H9 (cell line): Measurements from ENCODE around the gene GALNT10. TPM values are rescaled to one million over a fixed set of nuclear protein-coding genes. Genes with fewer than 3 reads are reported as not detected.

Source experiments
- DNase-seq: peaks from one replicate; pipeline ENCODE4 v3.0.0-alpha.2; 2017
- H2AFZ ChIP-seq: one replicate; pipeline ENCODE4 v1.6.1; 2013; ENCODE audit warnings: mild to moderate bottlenecking, low read length, control low read depth, moderate library complexity
- H2AK5ac ChIP-seq: 2 replicates; pipeline ENCODE4 v1.6.1; 2013; ENCODE audit warnings: low read length, control low read depth, mixed read lengths; ENCODE audit not compliant: insufficient read length
- H2BK120ac ChIP-seq: one replicate; pipeline ENCODE4 v1.6.1; 2013; ENCODE audit warnings: low read depth, mild to moderate bottlenecking, low read length, control low read depth, inconsistent platforms; ENCODE audit not compliant: poor library complexity, severe bottlenecking
- H2BK12ac ChIP-seq: 2 replicates; pipeline ENCODE4 v1.6.1; 2013; ENCODE audit warnings: low read length, control low read depth, mixed read lengths, low read depth; ENCODE audit not compliant: insufficient read length
- H2BK15ac ChIP-seq: 2 replicates; pipeline ENCODE4 v1.6.1; 2013; ENCODE audit warnings: low read depth, low read length, control low read depth
- H2BK20ac ChIP-seq: one replicate; pipeline ENCODE4 v1.6.1; 2013; ENCODE audit warnings: low read depth, mild to moderate bottlenecking, low read length, control low read depth, inconsistent platforms; ENCODE audit not compliant: poor library complexity, severe bottlenecking
- H2BK5ac ChIP-seq: 2 replicates; pipeline ENCODE4 v1.6.1; 2013; ENCODE audit warnings: low read length, control low read depth, mixed read lengths; ENCODE audit not compliant: insufficient read length
- H3K14ac ChIP-seq: 2 replicates; pipeline ENCODE4 v1.6.1; 2013; ENCODE audit warnings: low read length, control low read depth; ENCODE audit not compliant: insufficient read depth
- H3K18ac ChIP-seq: 2 replicates; pipeline ENCODE4 v1.6.1; 2013; ENCODE audit warnings: low read depth, mild to moderate bottlenecking, mixed read lengths, low read length, control low read depth; ENCODE audit not compliant: insufficient read length
- H3K23ac ChIP-seq: 2 replicates; pipeline ENCODE4 v1.6.1; 2013; ENCODE audit warnings: low read length, control low read depth, mixed read lengths, low read depth; ENCODE audit not compliant: insufficient read length
- H3K23me2 ChIP-seq: 2 replicates; pipeline ENCODE4 v1.6.1; 2013; ENCODE audit warnings: low read depth, mild to moderate bottlenecking, mixed read lengths, low read length, control low read depth; ENCODE audit not compliant: insufficient read length, poor library complexity, severe bottlenecking
- H3K27ac ChIP-seq: 2 replicates; pipeline ENCODE4 v1.5.1; 2013; ENCODE audit warnings: low read length, control low read depth, mixed read lengths, low read depth; ENCODE audit not compliant: insufficient read length
- H3K27me3 ChIP-seq: 2 replicates; pipeline ENCODE4 v1.6.1; 2013; ENCODE audit warnings: low read length, control low read depth, inconsistent platforms; ENCODE audit not compliant: insufficient read depth
- H3K4ac ChIP-seq: 2 replicates; pipeline ENCODE4 v1.6.1; 2013; ENCODE audit warnings: low read depth, mild to moderate bottlenecking, control low read depth, inconsistent platforms, low read length, moderate library complexity
- H3K4me1 ChIP-seq: 2 replicates; pipeline ENCODE4 v1.6.1; 2013; ENCODE audit warnings: low read length, control low read depth, inconsistent platforms; ENCODE audit not compliant: insufficient read depth
- H3K4me2 ChIP-seq: 2 replicates; pipeline ENCODE4 v1.6.1; 2013; ENCODE audit warnings: low read length, control low read depth, mixed read lengths; ENCODE audit not compliant: insufficient read length, insufficient read depth
- H3K56ac ChIP-seq: 2 replicates; pipeline ENCODE4 v1.6.1; 2013; ENCODE audit warnings: low read depth, mild to moderate bottlenecking, mixed read lengths, low read length, control low read depth; ENCODE audit not compliant: insufficient read length
- H3K79me1 ChIP-seq: 2 replicates; pipeline ENCODE4 v1.6.1; 2013; ENCODE audit warnings: low read depth, mild to moderate bottlenecking, moderate library complexity, low read length, control low read depth, inconsistent platforms; ENCODE audit not compliant: insufficient read depth, poor library complexity, severe bottlenecking
- H3K79me2 ChIP-seq: 2 replicates; pipeline ENCODE4 v1.6.1; 2013; ENCODE audit warnings: low read length, control low read depth, inconsistent platforms; ENCODE audit not compliant: insufficient read depth
- H3K9ac ChIP-seq: 2 replicates; pipeline ENCODE4 v1.6.1; 2013; ENCODE audit warnings: low read length, control low read depth, mixed read lengths; ENCODE audit not compliant: insufficient read length; ENCODE audit errors: extremely low read depth
- H3K9me3 ChIP-seq: one replicate; pipeline ENCODE4 v1.6.1; 2013; ENCODE audit warnings: low read depth, low read length, inconsistent platforms; ENCODE audit not compliant: control insufficient read depth
- H3T11ph ChIP-seq: one replicate; pipeline ENCODE4 v1.6.1; 2013; ENCODE audit warnings: mild to moderate bottlenecking, low read length, control low read depth, inconsistent platforms
- H4K20me1 ChIP-seq: one replicate; pipeline ENCODE4 v1.6.1; 2013; ENCODE audit not compliant: control insufficient read depth, insufficient read length, insufficient read depth
- H4K5ac ChIP-seq: 2 replicates; pipeline ENCODE4 v1.6.1; 2013; ENCODE audit warnings: low read depth, mild to moderate bottlenecking, mixed read lengths, low read length, control low read depth; ENCODE audit not compliant: insufficient read length
- H4K8ac ChIP-seq: replicated peaks from 2 replicates; pipeline ENCODE4 v1.6.1; 2013; ENCODE audit warnings: low read length, control low read depth, mixed read lengths, low read depth; ENCODE audit not compliant: insufficient read length
- H4K91ac ChIP-seq: 2 replicates; pipeline ENCODE4 v1.6.1; 2013; ENCODE audit warnings: low read depth, mild to moderate bottlenecking, moderate library complexity, mixed read lengths, low read length, control low read depth; ENCODE audit not compliant: insufficient read length
- H3K27ac Mint-ChIP-seq, 3 experiments: 2 replicates in 2 of 3; 3 replicates in 1 of 3; pipeline ENCODE4 v1.8.0; 2020 to 2021; ENCODE audit warnings: mixed read lengths in 3 of 3, mild to moderate bottlenecking in 1 of 3, moderate library complexity in 1 of 3
- H3K27me3 Mint-ChIP-seq: 2 replicates; pipeline ENCODE4 v1.8.0; 2021; ENCODE audit warnings: low read depth, mild to moderate bottlenecking, moderate library complexity, mixed read lengths
- H3K36me3 Mint-ChIP-seq, 3 experiments: 2 replicates in 2 of 3; 3 replicates in 1 of 3; pipeline ENCODE4 v1.8.0; 2020 to 2021; ENCODE audit warnings: low read depth in 3 of 3, mixed read lengths in 3 of 3; ENCODE audit not compliant: insufficient read depth in 1 of 3
- H3K4me1 Mint-ChIP-seq, 2 experiments: 2 replicates each; pipeline ENCODE4 v1.8.0; 2020; ENCODE audit warnings: mixed read lengths in 2 of 2
- H3K4me3 Mint-ChIP-seq, 2 experiments: 2 replicates in 1 of 2; 3 replicates in 1 of 2; pipeline ENCODE4 v1.8.0; 2020 to 2021; ENCODE audit warnings: mild to moderate bottlenecking in 2 of 2, mixed read lengths in 2 of 2, moderate library complexity in 1 of 2
- H3K9me3 Mint-ChIP-seq, 2 experiments: 2 replicates in 1 of 2; 3 replicates in 1 of 2; pipeline ENCODE4 v1.8.0; 2020; ENCODE audit warnings: mild to moderate bottlenecking in 2 of 2, mixed read lengths in 2 of 2, moderate library complexity in 1 of 2
- CTCF ChIP-seq: fragments of 200-600 bp; sonication (generic); conservative IDR thresholded peaks from 3 replicates; pipeline ENCODE4 v1.8.0; 2021; ENCODE audit warnings: antibody characterized with exemption, mild to moderate bottlenecking
- WGBS: extraction: QIAGEN DNeasy Blood & Tissue Kit; methylation state at CpG from one replicate; pipeline ENCODE4 v1.1.7; 2013; ENCODE audit warnings: missing lambda C conversion rate, low lambda C conversion rate, mixed read lengths; ENCODE audit not compliant: insufficient read length; ENCODE audit errors: extremely low coverage; 5-methylcytosine and 5-hydroxymethylcytosine counted together
- total RNA-seq: library from RNA; stranded (reverse); gene quantifications from 2 replicates; pipeline ENCODE4 v1.2.1, GENCODE V29; 2021

Gene GALNT10
- total RNA-seq, 1 experiment from 2014 or later = 15.4 TPM

DNA sequence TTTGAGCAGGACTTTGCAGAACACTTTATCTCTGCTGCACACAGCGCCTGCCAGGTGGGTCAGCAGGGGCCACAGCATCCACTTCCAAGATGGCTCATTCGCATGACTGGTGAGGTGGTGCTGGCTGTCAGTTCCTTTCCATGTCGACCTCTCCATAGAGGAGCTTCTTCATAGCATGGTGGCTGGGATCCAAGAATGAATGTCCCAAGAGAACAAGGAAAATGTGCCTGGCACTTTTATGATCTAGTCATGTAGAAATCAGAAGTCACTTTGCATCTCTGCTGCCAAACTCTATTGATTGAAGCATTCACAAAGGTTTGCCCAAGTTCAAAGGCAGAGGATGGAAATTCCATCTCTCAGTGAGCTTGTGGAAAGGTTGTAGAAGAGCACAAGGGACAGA, 85.0 kb downstream of the GALNT10 start:
- TF ChIP-seq CTCF = no peak
- no CpG with 5 or more reads among the region's 3 CpGs for WGBS

More for the DNA sequence above, 85.0 kb downstream of the GALNT10 start:
- Histone ChIP-seq H3K18ac (no peak overlapping the region), H3K27ac (no peak overlapping the region), H2AK5ac (no peak overlapping the region), H3K4me2 (no peak overlapping the region), H3K14ac (no peak overlapping the region), H4K5ac (no peak overlapping the region), H3K79me1 (no peaks in the 10 kb centered on the region), H3K4ac (no peak overlapping the region), H3K9ac (no peak overlapping the region), H3K9me3 (no peaks in the 10 kb centered on the region), H4K8ac (no peak overlapping the region), H3K23ac (no peak overlapping the region), H2BK120ac (no peak overlapping the region), H3T11ph (no peak overlapping the region), H4K91ac (no peak overlapping the region), H2BK12ac (no peak overlapping the region), H2AFZ (no peak overlapping the region), H2BK15ac (no peak overlapping the region), H2BK5ac (no peak overlapping the region), H3K79me2 (no peaks in the 10 kb centered on the region), H3K56ac (no peak overlapping the region), H4K20me1 (no peaks in the 10 kb centered on the region), H3K23me2 (no peaks in the 10 kb centered on the region), H2BK20ac (no peak overlapping the region), H3K27me3 (no peaks in the 10 kb centered on the region), H3K4me1 (no peaks in the 10 kb centered on the region)
- H3K27me3 Mint-ChIP-seq = 0 out of 2 replicates have a peak, but pooled peaks cover 1% of the 10 kb centered on the region
- H3K9me3 Mint-ChIP-seq = no peaks in the 10 kb centered on the region
- peaks cover 4 to 11% of the 10 kb centered on the region in 2 experiments; a peak in 2 of 4 replicates for H3K4me1 Mint-ChIP-seq
- H3K36me3 Mint-ChIP-seq = no peaks in the 10 kb centered on the region
- no peak overlapping the region for H3K27ac Mint-ChIP-seq
- H3K4me3 Mint-ChIP-seq = no peak overlapping the region
- DNase-seq = no peak
